ENCODE results near the gene SGCA. TPM values are rescaled to one million over a fixed set of nuclear protein-coding genes. Genes with fewer than 3 reads are reported as not detected.

SGCA gene
- total and polyA plus RNA-seq, 2 donors (not counting 3 experiments of a cell fraction or from before 2014, with no cell fraction given) = not detected

DNA sequence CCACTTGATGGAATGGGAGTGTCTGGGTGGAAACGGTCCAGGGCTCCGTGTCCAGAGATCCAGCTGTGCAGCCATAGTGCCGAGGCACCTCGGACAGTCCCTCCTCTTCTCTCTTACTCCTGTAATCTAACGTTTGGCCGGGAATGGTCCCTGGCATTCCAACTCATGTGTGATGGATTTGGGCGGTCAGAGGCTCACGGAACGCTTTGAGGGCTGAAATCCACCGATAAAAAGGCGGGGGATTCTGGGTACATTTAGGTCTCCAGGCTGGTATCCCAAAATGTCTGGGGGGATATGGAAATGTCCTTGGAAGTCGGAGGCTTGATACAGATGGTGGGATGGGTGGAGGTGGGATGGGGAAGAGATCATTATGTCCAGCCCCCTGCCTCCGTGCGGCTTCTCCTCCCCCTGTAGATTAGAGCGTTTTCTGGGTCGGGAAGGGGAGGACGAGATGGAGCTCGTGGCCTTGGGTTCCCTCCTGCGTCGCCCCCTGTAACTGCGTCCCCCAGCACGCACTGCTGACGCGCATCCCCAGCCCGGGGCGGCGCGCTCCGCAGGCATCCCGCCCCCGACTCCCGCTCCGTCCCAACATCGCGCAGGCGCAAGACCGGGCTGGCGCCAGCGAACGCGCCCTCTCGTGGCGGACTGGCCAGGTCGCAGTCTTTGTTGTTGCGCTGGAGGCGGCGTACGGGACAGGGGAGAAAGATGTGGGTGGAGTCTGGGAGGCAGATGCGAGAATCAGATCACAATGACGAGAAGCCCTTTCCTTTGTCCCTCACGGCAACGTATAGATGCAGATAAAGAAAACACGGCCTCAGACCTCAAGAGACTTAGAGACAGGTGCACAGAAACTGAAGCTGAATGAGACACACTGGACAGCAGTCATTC, 4.5 kb upstream of the SGCA start:
- ChIA-PET POLR2A (interaction anchor here (0.6 kb wide), 1 partner anchor 93 kb away, joined by 4 read pairs; no protein-coding TSS in a partner anchor), CTCF (interaction anchor here (0.9 to 2.8 kb wide), 20 partner anchors 8 to 136 kb away, joined by 3 to 57 read pairs (median 6); partner anchors contain the start of genes PPP1R9B and SAMD14)
- Histone ChIP-seq H3K4me2 (ENCODE audit: insufficient read depth, low read length) (peak overlapping the region; percentile 77), H3K9ac (replicated peaks; ENCODE audit: extremely low read depth, insufficient read depth, low read length) (peak overlapping the region; percentile 33), H3K4me3 (replicated peaks in 1 of 3; ENCODE audit: insufficient read depth in 1 of 3, low read depth in 1 of 3, low read length in 3 of 3) (peak overlapping the region; percentile 28 to 63 (median 39)), H4K20me1 (replicated peaks; ENCODE audit: control insufficient read depth, extremely low read depth, insufficient read depth, low read length) (no peaks in the 10 kb centered on the region), H3K9me3 (replicated peaks; ENCODE audit: control insufficient read depth, insufficient read depth, low read length) (no peaks in the 10 kb centered on the region), H2AFZ (ENCODE audit: low read depth, low read length) (peak overlapping the region; percentile 89), H3K79me2 (ENCODE audit: control insufficient read depth, insufficient read depth, low read length) (no peaks in the 10 kb centered on the region), H3K9me1 (replicated peaks; ENCODE audit: control insufficient read depth, extremely low read depth, insufficient read depth, low read length) (no peaks in the 10 kb centered on the region), H3K36me3 (ENCODE audit: control insufficient read depth in 2 of 2, extremely low read depth in 1 of 2, insufficient read depth in 2 of 2, low read length in 2 of 2) (no peaks in the 10 kb centered on the region), H3K4me1 (ENCODE audit: control insufficient read depth, extremely low read depth, insufficient read depth, low read length) (peaks cover 6% of the 10 kb centered on the region), H3K27me3 (ENCODE audit: control insufficient read depth in 2 of 2, insufficient read depth in 2 of 2, low read length in 2 of 2) (peaks cover 0 to 2% of the 10 kb centered on the region in 2 experiments), H3K27ac (ENCODE audit: insufficient read depth, low read depth, low read length) (no peak overlapping the region)
- BruUV-seq (replicated peaks) = no TSS peak
- peak; percentile 93 for DNase-seq (ENCODE audit: low read depth, low spot score)
- dilution Hi-C loops (cut with MboI; ENCODE audit: extremely low pct_ligation_motif_present, low sequenced_read_pairs) (no loop called here), intact Hi-C loops (cut with micrococcal nuclease) (loop anchor here (1.0 kb wide), 4 partner anchors 9 to 67 kb away; no protein-coding TSS in a partner anchor)
- TF ChIP-seq, protein P1, sequence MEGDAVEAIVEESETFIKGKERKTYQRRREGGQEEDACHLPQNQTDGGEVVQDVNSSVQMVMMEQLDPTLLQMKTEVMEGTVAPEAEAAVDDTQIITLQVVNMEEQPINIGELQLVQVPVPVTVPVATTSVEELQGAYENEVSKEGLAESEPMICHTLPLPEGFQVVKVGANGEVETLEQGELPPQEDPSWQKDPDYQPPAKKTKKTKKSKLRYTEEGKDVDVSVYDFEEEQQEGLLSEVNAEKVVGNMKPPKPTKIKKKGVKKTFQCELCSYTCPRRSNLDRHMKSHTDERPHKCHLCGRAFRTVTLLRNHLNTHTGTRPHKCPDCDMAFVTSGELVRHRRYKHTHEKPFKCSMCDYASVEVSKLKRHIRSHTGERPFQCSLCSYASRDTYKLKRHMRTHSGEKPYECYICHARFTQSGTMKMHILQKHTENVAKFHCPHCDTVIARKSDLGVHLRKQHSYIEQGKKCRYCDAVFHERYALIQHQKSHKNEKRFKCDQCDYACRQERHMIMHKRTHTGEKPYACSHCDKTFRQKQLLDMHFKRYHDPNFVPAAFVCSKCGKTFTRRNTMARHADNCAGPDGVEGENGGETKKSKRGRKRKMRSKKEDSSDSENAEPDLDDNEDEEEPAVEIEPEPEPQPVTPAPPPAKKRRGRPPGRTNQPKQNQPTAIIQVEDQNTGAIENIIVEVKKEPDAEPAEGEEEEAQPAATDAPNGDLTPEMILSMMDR (IDR thresholded peaks at IDR 0.05; ENCODE audit: extremely low read depth in 1 of 2, insufficient read depth in 1 of 2, low read depth in 1 of 2, low read length in 2 of 2) = peak; percentile 95 to 97
- TF ChIP-seq JUN (IDR thresholded peaks at IDR 0.05; ENCODE audit: borderline replicate concordance, insufficient read depth, insufficient read length, low read depth) = no peak
- TF ChIP-seq, protein P2, sequence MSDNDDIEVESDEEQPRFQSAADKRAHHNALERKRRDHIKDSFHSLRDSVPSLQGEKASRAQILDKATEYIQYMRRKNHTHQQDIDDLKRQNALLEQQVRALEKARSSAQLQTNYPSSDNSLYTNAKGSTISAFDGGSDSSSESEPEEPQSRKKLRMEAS (IDR thresholded peaks at IDR 0.05; ENCODE audit: insufficient read depth, insufficient read length) = no peak
- TF ChIP-seq POLR2AphosphoS5 (IDR thresholded peaks at IDR 0.05; ENCODE audit: insufficient read depth, low read depth, low read length) = peak; percentile 68
- TF ChIP-seq POLR2A (IDR thresholded peaks at IDR 0.05; ENCODE audit: low read depth, low read length) = peak; percentile 22
- TF ChIP-seq FOS (IDR thresholded peaks at IDR 0.05; ENCODE audit: borderline replicate concordance, insufficient read depth, low read length) = no peak
- peak; percentile 97 for FAIRE-seq

Measured in endothelial cell of umbilical vein (primary cell).